Hematopoietic multipotent progenitor cell treated with erythropoietin and hydrocortisone succinate and interleukin-3 and kit ligand, for 15 days (in vitro differentiated cells): ENCODE results near the gene ST8SIA5.

Source experiments
- DNase-seq: peaks from one replicate; pipeline ENCODE4 v3.0.0-alpha.2; 2015; ENCODE audit warnings: low spot score

The ST8SIA5 gene

GRCh38 chr18:46625069-46625468 is 131.8 kb downstream of the ST8SIA5 start:
- DNase-seq, result no peak

- DNase-seq, result no peak
These were observed 132.7 kb downstream of the ST8SIA5 start for GRCh38 chr18:46624127-46624526.

- DNase-seq, result no peak
These were observed 133.3 kb downstream of the ST8SIA5 start for GRCh38 chr18:46623541-46623940.

GRCh38 chr18:46622999-46623398 is 133.9 kb downstream of the ST8SIA5 start:
- no peak for DNase-seq

- no peak for DNase-seq
These were observed 134.4 kb downstream of the ST8SIA5 start for GRCh38 chr18:46622451-46622850.

GRCh38 chr18:46621871-46622270 is 135.0 kb downstream of the ST8SIA5 start:
- no peak for DNase-seq

- DNase-seq, result no peak
These were observed 135.6 kb downstream of the ST8SIA5 start for GRCh38 chr18:46621111-46621766.

GRCh38 chr18:46619559-46619958 is 137.3 kb downstream of the ST8SIA5 start:
- no peak for DNase-seq
